Parathyroid adenoma (tissue), 2 donors: ENCODE measurements around the gene PHLDA1.

ENCODE experiments used
- H2AFZ ChIP-seq: fragments of 300-600 bp; sonication (generic); one replicate; pipeline ENCODE4 v1.7.0; 2017; ENCODE audit warnings: antibody characterized with exemption, mild to moderate bottlenecking
- H3K27ac ChIP-seq: fragments of 300-600 bp; sonication (generic); one replicate; pipeline ENCODE4 v1.7.0; 2017
- H3K27me3 ChIP-seq: fragments of 300-600 bp; sonication (generic); one replicate; pipeline ENCODE4 v1.7.0; 2017; ENCODE audit warnings: low read length; ENCODE audit not compliant: control insufficient read depth, insufficient read depth
- H3K36me3 ChIP-seq: fragments of 300-600 bp; sonication (generic); one replicate; pipeline ENCODE4 v1.7.0; 2017; ENCODE audit warnings: low read length; ENCODE audit not compliant: control insufficient read depth, insufficient read depth
- H3K4me1 ChIP-seq: fragments of 300-600 bp; sonication (generic); one replicate; pipeline ENCODE4 v1.7.0; 2017; ENCODE audit warnings: control low read depth
- H3K4me2 ChIP-seq: fragments of 300-600 bp; sonication (generic); one replicate; pipeline ENCODE4 v1.7.0; 2017; ENCODE audit warnings: low read length
- H3K4me3 ChIP-seq: fragments of 300-600 bp; sonication (generic); one replicate; pipeline ENCODE4 v1.7.0; 2017; ENCODE audit warnings: low read depth, low read length
- H3K79me2 ChIP-seq: fragments of 300-600 bp; sonication (generic); one replicate; pipeline ENCODE4 v1.7.0; 2017; ENCODE audit warnings: control low read depth
- H3K9ac ChIP-seq: fragments of 300-600 bp; sonication (generic); one replicate; pipeline ENCODE4 v1.7.0; 2017; ENCODE audit warnings: mild to moderate bottlenecking
- H3K9me3 ChIP-seq: fragments of 300-600 bp; sonication (generic); one replicate; pipeline ENCODE4 v1.7.0; 2017; ENCODE audit warnings: low read length; ENCODE audit not compliant: control insufficient read depth
- CTCF ChIP-seq: fragments of 300-600 bp; sonication (generic); IDR thresholded peaks from one replicate; pipeline ENCODE4 v1.7.0; 2017; ENCODE audit warnings: antibody characterized with exemption, mild to moderate bottlenecking
- donor health status: primary hyperparathyroidism.

Gene PHLDA1

DNA sequence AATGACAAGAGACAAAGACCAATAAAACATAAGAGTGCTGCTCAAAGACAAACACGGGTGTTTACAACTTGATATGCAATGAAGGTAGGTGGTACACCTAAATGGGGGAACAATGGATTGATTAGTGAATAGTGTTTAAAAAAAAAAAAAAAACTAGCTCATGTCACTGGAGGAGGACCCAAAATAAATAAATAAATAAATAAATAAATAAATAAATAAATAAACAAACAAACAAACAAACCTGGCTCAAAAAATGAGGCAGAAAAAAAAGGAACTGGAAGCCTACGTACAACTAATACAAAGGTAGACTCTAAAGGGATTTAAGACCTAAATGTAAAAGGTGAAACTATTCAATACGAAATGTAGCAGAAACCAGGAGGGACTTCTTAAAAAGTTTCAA is 34.3 kb upstream of the PHLDA1 start:
- Histone ChIP-seq H2AFZ (no peak overlapping the region), H3K9ac (no peak overlapping the region), H3K27me3 (no peaks in the 10 kb centered on the region), H3K4me1 (peaks cover 10% of the 10 kb centered on the region), H3K4me2 (no peak overlapping the region), H3K79me2 (peaks cover 28% of the 10 kb centered on the region), H3K36me3 (no peaks in the 10 kb centered on the region), H3K9me3 (no peaks in the 10 kb centered on the region), H3K27ac (no peak overlapping the region), H3K4me3 (no peak overlapping the region)
- no peak for TF ChIP-seq CTCF

DNA sequence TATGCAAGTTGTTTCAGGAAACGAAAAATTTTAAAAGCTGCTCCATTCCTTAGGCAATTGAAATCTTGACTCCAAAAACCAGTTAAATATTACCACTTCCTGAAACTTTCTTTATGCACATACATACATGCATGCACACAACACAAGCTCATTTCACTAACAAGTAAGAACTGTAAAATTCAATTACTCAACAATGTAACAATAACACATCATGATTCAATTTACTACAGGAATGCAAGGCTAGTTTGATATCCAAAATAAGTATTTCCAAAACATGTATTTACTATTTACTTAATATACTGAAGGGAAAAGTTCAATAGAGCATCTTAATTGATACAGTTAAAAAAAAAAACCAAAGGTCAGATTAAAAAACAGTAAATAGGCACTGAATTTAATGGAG is 33.3 kb upstream of the PHLDA1 start:
- Histone ChIP-seq H3K27ac (no peak overlapping the region), H3K9ac (no peak overlapping the region), H3K79me2 (peaks cover 26% of the 10 kb centered on the region), H3K4me2 (no peak overlapping the region), H3K4me1 (peaks cover 10% of the 10 kb centered on the region), H3K4me3 (no peak overlapping the region), H2AFZ (no peak overlapping the region), H3K27me3 (no peaks in the 10 kb centered on the region), H3K36me3 (no peaks in the 10 kb centered on the region), H3K9me3 (no peaks in the 10 kb centered on the region)
- TF ChIP-seq CTCF: no peak

DNA sequence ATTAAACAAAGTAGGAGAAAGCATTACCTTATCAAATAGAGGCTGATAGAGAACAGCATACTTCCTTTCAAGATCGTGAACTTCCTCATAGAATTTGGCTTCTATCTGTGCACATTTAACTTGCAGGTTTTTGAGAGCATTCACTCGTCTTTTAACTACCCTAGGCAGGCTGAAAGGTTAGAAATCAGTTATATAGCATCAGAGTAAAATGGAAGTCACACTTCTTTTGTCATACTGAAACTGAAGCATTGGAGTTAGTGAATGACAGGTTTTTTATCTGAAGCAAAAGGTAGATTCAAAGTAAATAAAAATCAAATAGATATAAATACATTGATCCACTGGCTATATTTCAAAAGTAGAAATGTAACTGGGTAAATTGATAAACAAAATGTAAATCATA is 28.5 kb upstream of the PHLDA1 start:
- H3K27ac ChIP-seq: no peak overlapping the region
- no peak overlapping the region for H3K4me2 ChIP-seq
- TF ChIP-seq CTCF: no peak
- no peaks in the 10 kb centered on the region for H3K36me3 ChIP-seq
- no peaks in the 10 kb centered on the region for H3K9me3 ChIP-seq
- H3K9ac ChIP-seq: no peak overlapping the region
- H3K4me3 ChIP-seq: no peak overlapping the region
- H3K79me2 ChIP-seq: peaks cover 16% of the 10 kb centered on the region
- H3K27me3 ChIP-seq: no peaks in the 10 kb centered on the region
- H3K4me1 ChIP-seq: peaks cover 8% of the 10 kb centered on the region
- no peak overlapping the region for H2AFZ ChIP-seq

- Histone ChIP-seq H3K79me2 (peaks cover 13% of the 10 kb centered on the region), H3K36me3 (no peaks in the 10 kb centered on the region), H3K4me1 (peaks cover 4% of the 10 kb centered on the region), H3K27ac (no peak overlapping the region), H3K27me3 (no peaks in the 10 kb centered on the region), H2AFZ (no peak overlapping the region), H3K9ac (no peak overlapping the region), H3K9me3 (no peaks in the 10 kb centered on the region), H3K4me2 (no peak overlapping the region), H3K4me3 (no peak overlapping the region)
- no peak for TF ChIP-seq CTCF
Observed at GRCh38 chr12:76057326-76057725, 25.8 kb upstream of the PHLDA1 start.

DNA sequence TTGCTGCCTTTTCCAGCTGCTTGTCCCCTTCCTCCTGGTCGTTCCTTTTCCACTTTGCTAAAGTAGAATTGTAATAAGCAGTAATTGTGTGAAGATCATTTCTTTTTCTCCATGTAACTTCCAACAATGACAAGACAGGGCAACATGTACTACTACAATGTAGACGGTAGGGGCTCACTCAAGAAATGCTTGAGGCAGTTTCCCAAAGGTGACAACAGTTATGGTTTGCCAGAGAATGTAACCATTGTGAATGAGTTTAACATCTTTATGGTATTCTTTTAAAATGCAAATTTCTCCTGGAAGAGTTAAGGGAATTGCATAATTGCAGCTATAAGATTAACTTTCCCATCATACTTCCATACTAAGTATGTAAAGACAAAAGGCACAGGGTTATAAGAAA is 23.8 kb upstream of the PHLDA1 start:
- no peak overlapping the region for H2AFZ ChIP-seq
- no peaks in the 10 kb centered on the region for H3K27me3 ChIP-seq

More for the DNA sequence above, 23.8 kb upstream of the PHLDA1 start:
- Histone ChIP-seq H3K4me3 (no peak overlapping the region), H3K4me1 (no peaks in the 10 kb centered on the region), H3K4me2 (no peak overlapping the region), H3K9me3 (no peaks in the 10 kb centered on the region), H3K9ac (no peak overlapping the region), H3K36me3 (no peaks in the 10 kb centered on the region), H3K27ac (no peak overlapping the region), H3K79me2 (peaks cover 2% of the 10 kb centered on the region)
- TF ChIP-seq CTCF: no peak
